ENCODE results near the gene UPF1.

UPF1 gene

GRCh38 chr19:18848878-18849661 is 17.3 kb downstream of the UPF1 start:
- no peak for TF ChIP-seq TAF1 (IDR thresholded peaks at IDR 0.05; ENCODE audit: low read depth)
- no peak for TF ChIP-seq EP300 (IDR thresholded peaks at IDR 0.05; ENCODE audit: borderline replicate concordance)

GRCh38 chr19:18849838-18850400 is 18.2 kb downstream of the UPF1 start:
- TF ChIP-seq FOXM1 (IDR thresholded peaks at IDR 0.05; ENCODE audit: borderline replicate concordance, low read depth) (no peak), CREB1 (IDR thresholded peaks at IDR 0.05; ENCODE audit: low read depth) (no peak), NFIC (IDR thresholded peaks at IDR 0.05) (no peak), EP300 (IDR thresholded peaks at IDR 0.05; ENCODE audit: borderline replicate concordance) (no peak), CEBPB (IDR thresholded peaks at IDR 0.05) (no peak), TEAD4 (IDR thresholded peaks at IDR 0.05) (no peak), TAF1 (IDR thresholded peaks at IDR 0.05; ENCODE audit: low read depth) (no peak)

GRCh38 chr19:18850471-18851375 is 19.0 kb downstream of the UPF1 start:
- TF ChIP-seq TCF12 (IDR thresholded peaks at IDR 0.05; ENCODE audit: low read depth) (no peak), RAD21 (IDR thresholded peaks at IDR 0.05; ENCODE audit: low read depth) (no peak), NFIC (IDR thresholded peaks at IDR 0.05) (no peak), ZBTB7A (IDR thresholded peaks at IDR 0.05; ENCODE audit: low read depth) (no peak), YY1 (IDR thresholded peaks at IDR 0.05; ENCODE audit: low read depth) (no peak), TEAD4 (IDR thresholded peaks at IDR 0.05) (no peak), FOXM1 (IDR thresholded peaks at IDR 0.05; ENCODE audit: borderline replicate concordance, low read depth) (no peak), EGR1 (IDR thresholded peaks at IDR 0.05) (no peak), MAX (IDR thresholded peaks at IDR 0.05) (no peak), CREB1 (IDR thresholded peaks at IDR 0.05; ENCODE audit: low read depth) (no peak), REST (IDR thresholded peaks at IDR 0.05; ENCODE audit: low read depth) (no peak)

- TF ChIP-seq MAX (IDR thresholded peaks at IDR 0.05) (no peak), EP300 (IDR thresholded peaks at IDR 0.05; ENCODE audit: borderline replicate concordance) (no peak), CREB1 (IDR thresholded peaks at IDR 0.05; ENCODE audit: low read depth) (no peak), REST (IDR thresholded peaks at IDR 0.05; ENCODE audit: low read depth) (no peak), FOXM1 (IDR thresholded peaks at IDR 0.05; ENCODE audit: borderline replicate concordance, low read depth) (no peak), USF1 (IDR thresholded peaks at IDR 0.05) (no peak), TAF1 (IDR thresholded peaks at IDR 0.05; ENCODE audit: low read depth) (no peak), YY1 (IDR thresholded peaks at IDR 0.05; ENCODE audit: low read depth) (no peak), RAD21 (IDR thresholded peaks at IDR 0.05; ENCODE audit: low read depth) (no peak), CEBPB (IDR thresholded peaks at IDR 0.05) (no peak), NFIC (IDR thresholded peaks at IDR 0.05) (no peak), EGR1 (IDR thresholded peaks at IDR 0.05) (no peak), TEAD4 (IDR thresholded peaks at IDR 0.05) (no peak), TCF12 (IDR thresholded peaks at IDR 0.05; ENCODE audit: low read depth) (no peak)
Measured at GRCh38 chr19:18851673-18852325, 20.0 kb downstream of the UPF1 start.

GRCh38 chr19:18852648-18853047 is 20.9 kb downstream of the UPF1 start:
- no peak for TF ChIP-seq YY1 (IDR thresholded peaks at IDR 0.05; ENCODE audit: low read depth)
- TF ChIP-seq TCF12 (IDR thresholded peaks at IDR 0.05; ENCODE audit: low read depth) = no peak
- no peak for TF ChIP-seq REST (IDR thresholded peaks at IDR 0.05; ENCODE audit: low read depth)
- TF ChIP-seq MAX (IDR thresholded peaks at IDR 0.05) = no peak
- no peak for TF ChIP-seq ZBTB7A (IDR thresholded peaks at IDR 0.05; ENCODE audit: low read depth)
